Mesenchymal stem cell (in vitro differentiated cells and primary cell): ENCODE results near the gene CALB2.

Experiments
- DNase-seq: peaks from one replicate; pipeline ENCODE4 v3.0.0-alpha.2; 2013
- H2AFZ ChIP-seq: one replicate; pipeline ENCODE4 v1.6.1; 2013; ENCODE audit warnings: low read depth, mild to moderate bottlenecking, control low read depth, inconsistent platforms, low read length, moderate library complexity
- H2AK5ac ChIP-seq: 2 replicates; pipeline ENCODE4 v1.6.1; 2013; ENCODE audit warnings: low read length, moderate library complexity, mild to moderate bottlenecking, inconsistent platforms; ENCODE audit not compliant: severe bottlenecking
- H2BK120ac ChIP-seq: one replicate; pipeline ENCODE4 v1.6.1; 2013; ENCODE audit warnings: low read depth, mild to moderate bottlenecking, inconsistent platforms, low read length, moderate library complexity
- H2BK12ac ChIP-seq, 2 experiments: one replicate each; pipeline ENCODE4 v1.6.1; 2013; ENCODE audit warnings: inconsistent platforms in 2 of 2, low read length in 2 of 2, mild to moderate bottlenecking in 2 of 2, moderate library complexity in 2 of 2, control low read depth in 1 of 2
- H2BK15ac ChIP-seq: one replicate; pipeline ENCODE4 v1.6.1; 2013; ENCODE audit warnings: mild to moderate bottlenecking, low read depth, inconsistent platforms; ENCODE audit not compliant: poor library complexity, severe bottlenecking
- H2BK5ac ChIP-seq: 2 replicates; pipeline ENCODE4 v1.6.1; 2013; ENCODE audit warnings: low read depth, mild to moderate bottlenecking, low read length, control low read depth, inconsistent platforms; ENCODE audit not compliant: poor library complexity, severe bottlenecking
- H3K14ac ChIP-seq, 2 experiments: one replicate each; pipeline ENCODE4 v1.6.1; 2013; ENCODE audit warnings: inconsistent platforms in 2 of 2, low read length in 2 of 2, control low read depth in 1 of 2, mild to moderate bottlenecking in 1 of 2, moderate library complexity in 1 of 2
- H3K18ac ChIP-seq, 2 experiments: one replicate each; pipeline ENCODE4 v1.6.1; 2013; ENCODE audit warnings: inconsistent platforms in 2 of 2, low read length in 2 of 2, control low read depth in 1 of 2, low read depth in 1 of 2, mild to moderate bottlenecking in 1 of 2
- H3K23ac ChIP-seq, 2 experiments: one replicate each; pipeline ENCODE4 v1.6.1; 2013; ENCODE audit warnings: inconsistent platforms in 2 of 2, low read length in 2 of 2, mild to moderate bottlenecking in 2 of 2, moderate library complexity in 2 of 2, control low read depth in 1 of 2
- H3K27ac ChIP-seq: 2 replicates; pipeline ENCODE4 v1.5.1; 2013; ENCODE audit warnings: mild to moderate bottlenecking, moderate library complexity, low read length, control low read depth, inconsistent platforms; ENCODE audit not compliant: poor library complexity, severe bottlenecking
- H3K27me3 ChIP-seq, 2 experiments: 2 replicates each; pipeline versions ENCODE4 v1.6.1 to v1.7.0; 2013; ENCODE audit warnings: low read length in 2 of 2, mild to moderate bottlenecking in 2 of 2, moderate library complexity in 2 of 2, control low read depth in 1 of 2, inconsistent platforms in 1 of 2; ENCODE audit not compliant: control insufficient read depth in 1 of 2, insufficient read depth in 1 of 2
- H3K36me3 ChIP-seq, 2 experiments: 2 replicates each; pipeline versions ENCODE4 v1.6.1 to v1.7.0; 2013; ENCODE audit warnings: low read length in 2 of 2, control low read depth in 1 of 2, inconsistent platforms in 1 of 2, low read depth in 1 of 2, mild to moderate bottlenecking in 1 of 2; ENCODE audit not compliant: insufficient read depth in 2 of 2, control insufficient read depth in 1 of 2
- H3K4ac ChIP-seq, 2 experiments: one replicate each; pipeline ENCODE4 v1.6.1; 2013; ENCODE audit warnings: inconsistent platforms in 2 of 2, low read length in 2 of 2, mild to moderate bottlenecking in 2 of 2, moderate library complexity in 2 of 2, control low read depth in 1 of 2, low read depth in 1 of 2
- H3K4me1 ChIP-seq: 2 replicates; pipeline ENCODE4 v1.6.1; 2013; ENCODE audit warnings: low read depth, low read length, control low read depth; ENCODE audit not compliant: control insufficient read depth, insufficient read depth
- H3K4me2 ChIP-seq: 2 replicates; pipeline ENCODE4 v1.6.1; 2013; ENCODE audit warnings: low read length, mild to moderate bottlenecking, inconsistent platforms; ENCODE audit not compliant: poor library complexity, severe bottlenecking
- H3K4me3 ChIP-seq, 2 experiments: 2 replicates each; pipeline versions ENCODE4 v1.5.1 to v1.7.0; 2013; ENCODE audit warnings: low read length in 2 of 2, mild to moderate bottlenecking in 2 of 2, control low read depth in 1 of 2, low read depth in 1 of 2; ENCODE audit not compliant: insufficient read depth in 1 of 2
- H3K79me1 ChIP-seq: replicated peaks from 2 replicates; pipeline ENCODE4 v1.6.1; 2013; ENCODE audit warnings: mild to moderate bottlenecking, control low read depth, low read length, inconsistent platforms; ENCODE audit not compliant: poor library complexity, severe bottlenecking
- H3K9ac ChIP-seq: 2 replicates; pipeline ENCODE4 v1.7.0; 2013; ENCODE audit warnings: mild to moderate bottlenecking, low read length, moderate library complexity
- H3K9me3 ChIP-seq: 2 replicates; pipeline ENCODE4 v1.7.0; 2013; ENCODE audit warnings: mild to moderate bottlenecking, low read length; ENCODE audit not compliant: control insufficient read depth
- H4K8ac ChIP-seq: one replicate; pipeline ENCODE4 v1.6.1; 2013; ENCODE audit warnings: inconsistent platforms, mild to moderate bottlenecking, low read length, moderate library complexity
- H4K91ac ChIP-seq: one replicate; pipeline ENCODE4 v1.6.1; 2013; ENCODE audit warnings: mild to moderate bottlenecking, low read length, inconsistent platforms
- WGBS: methylation state at CpG from one replicate; pipeline ENCODE4 v1.1.7; 2013; ENCODE audit warnings: mixed read lengths; 5-methylcytosine and 5-hydroxymethylcytosine counted together

Gene CALB2

DNA sequence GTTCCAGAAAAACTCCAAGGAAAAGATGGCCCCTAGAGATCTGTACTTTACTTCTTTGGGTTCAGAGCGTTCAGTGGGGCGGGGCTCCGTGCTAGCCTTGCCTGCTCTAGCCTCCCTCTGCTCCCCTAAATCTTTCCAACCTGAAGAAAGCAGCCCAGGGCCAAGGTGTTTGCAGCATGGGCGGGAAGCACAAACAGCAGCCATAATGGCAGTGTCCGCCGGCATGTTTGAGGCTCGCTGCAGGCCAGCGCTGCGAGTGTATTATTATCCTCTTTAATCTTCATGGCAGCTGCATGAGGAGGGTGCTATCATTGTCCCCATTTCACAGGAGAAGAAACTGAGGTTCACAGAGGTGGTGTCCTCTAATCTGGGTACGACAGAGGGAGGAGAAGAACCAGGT lies 10.4 kb downstream of the CALB2 start:
- 83% methylated on average over 10 of the region's 10 CpGs for WGBS

GRCh38 chr16:71369494-71369893 lies 11.0 kb downstream of the CALB2 start:
- no peak overlapping the region for H2BK15ac ChIP-seq
- DNase-seq, result no peak
- no peak overlapping the region for H4K8ac ChIP-seq
- H3K23ac ChIP-seq, result no peak overlapping the region
- H3K4me3 ChIP-seq, result no peak overlapping the region
- 76% methylated on average over 11 of the region's 11 CpGs for WGBS
- H2BK120ac ChIP-seq, result no peak overlapping the region
- peaks cover 2% of the 10 kb centered on the region for H3K4me1 ChIP-seq
- no peak overlapping the region for H2AK5ac ChIP-seq
- H3K27me3 ChIP-seq, result peaks cover 0 to 70% of the 10 kb centered on the region in 2 experiments
- no peak overlapping the region for H3K4me2 ChIP-seq
- no peak overlapping the region for H3K14ac ChIP-seq
- H4K91ac ChIP-seq, result no peak overlapping the region
- no peak overlapping the region for H3K4ac ChIP-seq
- no peak overlapping the region for H3K27ac ChIP-seq
- H3K18ac ChIP-seq, result no peak overlapping the region
- H2BK5ac ChIP-seq, result no peak overlapping the region
- H3K9me3 ChIP-seq, result no peaks in the 10 kb centered on the region
- H3K36me3 ChIP-seq, result no peaks in the 10 kb centered on the region
- no peak overlapping the region for H2BK12ac ChIP-seq
- no peak overlapping the region for H2AFZ ChIP-seq
- H3K79me1 ChIP-seq, result no peaks in the 10 kb centered on the region
- no peak overlapping the region for H3K9ac ChIP-seq

More for the DNA sequence above, 10.4 kb downstream of the CALB2 start:
- H3K9ac ChIP-seq, result no peak overlapping the region
- H4K8ac ChIP-seq, result no peak overlapping the region
- H2BK5ac ChIP-seq, result no peak overlapping the region
- H4K91ac ChIP-seq, result no peak overlapping the region
- no peak overlapping the region for H3K27ac ChIP-seq
- no peak overlapping the region for H3K4ac ChIP-seq
- no peak overlapping the region for H2BK120ac ChIP-seq
- no peak overlapping the region for H2BK12ac ChIP-seq
- no peaks in the 10 kb centered on the region for H3K79me1 ChIP-seq
- H2AFZ ChIP-seq, result no peak overlapping the region
- H2AK5ac ChIP-seq, result no peak overlapping the region
- no peak for DNase-seq
- H3K9me3 ChIP-seq, result no peaks in the 10 kb centered on the region
- H3K23ac ChIP-seq, result no peak overlapping the region
- no peaks in the 10 kb centered on the region for H3K36me3 ChIP-seq
- H3K18ac ChIP-seq, result no peak overlapping the region
- no peak overlapping the region for H3K4me3 ChIP-seq
- no peak overlapping the region for H3K4me2 ChIP-seq
- H3K4me1 ChIP-seq, result peaks cover 2% of the 10 kb centered on the region
- H3K27me3 ChIP-seq, result peaks cover 4 to 71% of the 10 kb centered on the region in 2 experiments
- no peak overlapping the region for H3K14ac ChIP-seq
- H2BK15ac ChIP-seq, result no peak overlapping the region

DNA sequence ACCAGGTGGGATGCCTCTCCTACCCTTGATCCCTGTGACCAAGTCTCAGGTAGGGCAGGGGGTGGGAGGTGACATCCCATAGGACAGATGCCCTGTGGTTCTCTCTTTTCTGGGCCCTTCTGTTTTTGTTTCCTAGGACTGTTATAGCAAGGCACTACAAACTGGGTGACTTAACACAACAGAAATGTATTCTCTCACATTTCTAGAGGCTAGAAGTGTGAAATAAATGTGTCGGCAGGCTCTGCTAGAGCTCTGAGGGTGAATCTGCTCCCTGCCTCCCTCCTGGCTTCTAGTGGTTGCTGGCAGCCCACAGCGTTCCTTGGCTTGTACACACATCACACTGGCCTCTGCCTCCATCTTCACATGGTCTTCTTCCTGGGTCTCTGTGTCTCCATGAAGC lies 12.7 kb downstream of the CALB2 start:
- no peak for DNase-seq
- Histone ChIP-seq H3K4me1 (peaks cover 2% of the 10 kb centered on the region), H3K79me1 (no peaks in the 10 kb centered on the region), H3K4me3 (no peak overlapping the region), H3K36me3 (no peaks in the 10 kb centered on the region), H3K9me3 (no peaks in the 10 kb centered on the region), H2BK120ac (no peak overlapping the region), H4K91ac (no peak overlapping the region), H3K4ac (no peak overlapping the region), H4K8ac (no peak overlapping the region), H2AFZ (no peak overlapping the region), H3K23ac (no peak overlapping the region), H2BK5ac (no peak overlapping the region), H3K9ac (no peak overlapping the region), H2BK12ac (no peak overlapping the region), H3K18ac (no peak overlapping the region), H3K27ac (no peak overlapping the region), H3K14ac (no peak overlapping the region), H3K4me2 (no peak overlapping the region), H3K27me3 (peaks cover 0 to 62% of the 10 kb centered on the region in 2 experiments), H2BK15ac (no peak overlapping the region), H2AK5ac (no peak overlapping the region)
- 83% methylated on average over 2 of the region's 2 CpGs for WGBS

DNA sequence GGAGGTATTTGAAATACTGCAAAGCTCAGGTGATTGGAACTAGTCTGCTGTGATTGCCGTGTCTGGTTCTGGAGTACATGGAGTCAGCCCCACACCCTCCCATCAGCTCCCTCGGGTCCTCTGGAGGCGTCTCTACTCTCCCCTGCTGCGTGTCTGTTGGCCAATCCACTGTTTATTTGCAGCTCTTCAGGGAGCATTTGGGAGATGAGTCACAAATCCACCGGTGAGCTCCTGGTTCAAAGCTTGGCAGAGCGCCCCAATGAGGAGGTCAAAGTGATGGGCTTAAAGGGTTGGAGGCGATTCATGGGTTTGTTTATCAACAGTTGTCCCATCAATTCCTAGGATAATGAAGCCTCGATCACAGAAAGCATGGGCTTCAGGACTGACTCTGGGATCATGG lies 14.6 kb downstream of the CALB2 start:
- 39% methylated on average over 8 of the region's 8 CpGs for WGBS
- no peak overlapping the region for H2AFZ ChIP-seq
- no peak overlapping the region for H3K9ac ChIP-seq
- H3K9me3 ChIP-seq, result no peaks in the 10 kb centered on the region
- DNase-seq, result peak; percentile 12
- H2BK5ac ChIP-seq, result no peak overlapping the region
- H3K4me3 ChIP-seq, result no peak overlapping the region
- no peak overlapping the region for H3K27ac ChIP-seq
- H3K36me3 ChIP-seq, result no peaks in the 10 kb centered on the region
- no peak overlapping the region for H3K18ac ChIP-seq
- no peak overlapping the region for H3K23ac ChIP-seq
- H3K14ac ChIP-seq, result no peak overlapping the region
- no peak overlapping the region for H2BK15ac ChIP-seq
- H3K4me2 ChIP-seq, result no peak overlapping the region
- H3K4ac ChIP-seq, result no peak overlapping the region
- no peak overlapping the region for H2BK120ac ChIP-seq
- H3K79me1 ChIP-seq, result no peaks in the 10 kb centered on the region
- H4K91ac ChIP-seq, result no peak overlapping the region
- no peak overlapping the region for H2BK12ac ChIP-seq
- H3K27me3 ChIP-seq, result peaks cover 0 to 54% of the 10 kb centered on the region in 2 experiments
- H3K4me1 ChIP-seq, result peaks cover 2% of the 10 kb centered on the region
- H4K8ac ChIP-seq, result no peak overlapping the region
- no peak overlapping the region for H2AK5ac ChIP-seq
